Measurements from ENCODE around the gene SPTLC2.

The SPTLC2 gene

GRCh38 chr14:77482422-77482821 lies 134.0 kb downstream of the SPTLC2 start:
- Histone ChIP-seq H3K9me3 (no peaks in the 10 kb centered on the region), H3K36me3 (no peaks in the 10 kb centered on the region), H3K4me1 (ENCODE audit: control insufficient read depth in 1 of 2, insufficient read depth in 1 of 2, low read depth in 1 of 2, low read length in 1 of 2) (no peaks in the 10 kb centered on the region), H3K27ac (no peak overlapping the region), H3K27me3 (no peaks in the 10 kb centered on the region), H3K4me3 (ENCODE audit: low read depth in 1 of 2, low read length in 1 of 2) (no peak overlapping the region)
- TF ChIP-seq, protein P1, sequence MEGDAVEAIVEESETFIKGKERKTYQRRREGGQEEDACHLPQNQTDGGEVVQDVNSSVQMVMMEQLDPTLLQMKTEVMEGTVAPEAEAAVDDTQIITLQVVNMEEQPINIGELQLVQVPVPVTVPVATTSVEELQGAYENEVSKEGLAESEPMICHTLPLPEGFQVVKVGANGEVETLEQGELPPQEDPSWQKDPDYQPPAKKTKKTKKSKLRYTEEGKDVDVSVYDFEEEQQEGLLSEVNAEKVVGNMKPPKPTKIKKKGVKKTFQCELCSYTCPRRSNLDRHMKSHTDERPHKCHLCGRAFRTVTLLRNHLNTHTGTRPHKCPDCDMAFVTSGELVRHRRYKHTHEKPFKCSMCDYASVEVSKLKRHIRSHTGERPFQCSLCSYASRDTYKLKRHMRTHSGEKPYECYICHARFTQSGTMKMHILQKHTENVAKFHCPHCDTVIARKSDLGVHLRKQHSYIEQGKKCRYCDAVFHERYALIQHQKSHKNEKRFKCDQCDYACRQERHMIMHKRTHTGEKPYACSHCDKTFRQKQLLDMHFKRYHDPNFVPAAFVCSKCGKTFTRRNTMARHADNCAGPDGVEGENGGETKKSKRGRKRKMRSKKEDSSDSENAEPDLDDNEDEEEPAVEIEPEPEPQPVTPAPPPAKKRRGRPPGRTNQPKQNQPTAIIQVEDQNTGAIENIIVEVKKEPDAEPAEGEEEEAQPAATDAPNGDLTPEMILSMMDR (IDR thresholded peaks at IDR 0.05), result no peak

GRCh38 chr14:77478796-77479195 lies 137.6 kb downstream of the SPTLC2 start:
- Histone ChIP-seq H3K4me3 (ENCODE audit: low read depth in 1 of 2, low read length in 1 of 2) (no peak overlapping the region), H3K36me3 (no peaks in the 10 kb centered on the region), H3K9me3 (no peaks in the 10 kb centered on the region), H3K27ac (no peak overlapping the region), H3K4me1 (ENCODE audit: control insufficient read depth in 1 of 2, insufficient read depth in 1 of 2, low read depth in 1 of 2, low read length in 1 of 2) (no peaks in the 10 kb centered on the region), H3K27me3 (no peaks in the 10 kb centered on the region)
- TF ChIP-seq, protein P1 (IDR thresholded peaks at IDR 0.05), result no peak

DNA sequence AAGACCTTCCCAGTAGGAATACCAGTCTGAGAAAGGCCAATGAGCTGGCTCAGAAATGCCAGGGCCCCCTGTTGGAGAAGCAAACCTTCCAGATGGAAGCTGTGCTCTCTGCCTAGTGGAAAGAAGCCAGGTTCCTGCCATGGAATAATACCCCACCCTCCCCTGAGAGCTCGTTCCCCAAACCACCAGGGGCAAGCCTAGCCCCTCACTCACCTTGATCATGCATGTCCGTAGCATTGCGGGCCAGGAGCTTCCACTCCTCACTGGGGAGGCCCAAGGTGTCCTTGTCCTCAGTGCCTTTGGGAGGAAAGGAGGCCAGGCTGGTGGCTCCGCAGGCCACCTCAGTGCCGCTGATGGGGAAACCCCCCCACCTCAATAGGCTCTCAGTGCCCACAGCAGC lies 138.4 kb downstream of the SPTLC2 start:
- TF ChIP-seq, protein P1 (IDR thresholded peaks at IDR 0.05), result no peak
- no peak overlapping the region for H3K27ac ChIP-seq
- no peak overlapping the region for H3K4me3 ChIP-seq (ENCODE audit: low read depth in 1 of 2, low read length in 1 of 2)
- H3K4me1 ChIP-seq (ENCODE audit: control insufficient read depth in 1 of 2, insufficient read depth in 1 of 2, low read depth in 1 of 2, low read length in 1 of 2), result no peaks in the 10 kb centered on the region
- no peaks in the 10 kb centered on the region for H3K27me3 ChIP-seq
- no peaks in the 10 kb centered on the region for H3K36me3 ChIP-seq
- no peaks in the 10 kb centered on the region for H3K9me3 ChIP-seq

DNA sequence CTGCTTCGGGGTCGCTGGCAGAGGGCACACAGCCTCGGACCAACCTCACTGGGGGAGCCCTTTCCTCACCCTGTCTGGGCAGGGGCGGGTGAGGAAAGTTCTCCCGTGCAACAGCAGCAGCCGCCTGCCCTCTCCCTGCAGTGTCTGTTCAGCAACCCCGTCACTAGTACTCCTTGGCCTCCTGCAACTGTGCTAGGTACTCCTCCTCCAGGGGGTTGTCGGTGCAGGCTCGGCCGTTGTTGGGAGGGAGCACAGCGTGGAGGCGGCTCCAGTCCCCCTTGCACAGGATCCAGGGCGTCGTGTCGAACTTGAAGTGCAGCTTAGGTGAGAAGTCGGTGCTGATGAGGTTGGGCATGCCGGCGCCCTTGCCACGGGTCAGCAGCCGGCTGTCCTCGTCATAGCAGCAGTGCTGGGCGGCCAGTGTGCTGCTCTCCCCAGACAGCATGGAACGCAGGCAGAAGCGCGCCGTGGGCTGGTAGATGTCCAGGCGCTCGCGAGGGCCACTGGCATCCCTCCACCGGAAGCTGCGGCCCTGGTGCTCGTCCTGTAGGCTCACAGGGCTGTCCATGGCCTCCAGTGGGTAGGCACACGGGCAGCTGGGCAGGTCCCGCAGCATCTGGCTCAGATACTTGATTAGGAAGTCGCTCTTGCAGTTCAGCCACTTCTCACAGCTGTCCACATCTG lies 140.9 kb downstream of the SPTLC2 start:
- Histone ChIP-seq H3K9me3 (no peaks in the 10 kb centered on the region), H3K27me3 (no peaks in the 10 kb centered on the region), H3K36me3 (no peaks in the 10 kb centered on the region), H3K4me3 (ENCODE audit: low read depth in 1 of 2, low read length in 1 of 2) (no peak overlapping the region), H3K27ac (no peak overlapping the region), H3K4me1 (ENCODE audit: control insufficient read depth in 1 of 2, insufficient read depth in 1 of 2, low read depth in 1 of 2, low read length in 1 of 2) (no peaks in the 10 kb centered on the region)
- TF ChIP-seq, protein P1 (IDR thresholded peaks at IDR 0.05), result no peak

- TF ChIP-seq, protein P1 (IDR thresholded peaks at IDR 0.05), result no peak
Observed at GRCh38 chr14:77474479-77475177, 141.8 kb downstream of the SPTLC2 start.

More at GRCh38 chr14:77474479-77475177, 141.8 kb downstream of the SPTLC2 start:
- Histone ChIP-seq H3K27ac (no peak overlapping the region), H3K9me3 (no peaks in the 10 kb centered on the region), H3K27me3 (no peaks in the 10 kb centered on the region), H3K4me3 (ENCODE audit: low read depth in 1 of 2, low read length in 1 of 2) (no peak overlapping the region), H3K36me3 (peaks cover 5% of the 10 kb centered on the region), H3K4me1 (ENCODE audit: control insufficient read depth in 1 of 2, insufficient read depth in 1 of 2, low read depth in 1 of 2, low read length in 1 of 2) (no peaks in the 10 kb centered on the region)
